Raji (cell line): ENCODE data around the gene TDO2.

Experiments used
- POLR2A ChIP-seq: IDR thresholded peaks from 2 replicates; pipeline ENCODE4 v1.6.1; 2011; ENCODE audit warnings: low read depth, low read length, control low read depth; ENCODE audit not compliant: insufficient read depth

Gene TDO2

DNA sequence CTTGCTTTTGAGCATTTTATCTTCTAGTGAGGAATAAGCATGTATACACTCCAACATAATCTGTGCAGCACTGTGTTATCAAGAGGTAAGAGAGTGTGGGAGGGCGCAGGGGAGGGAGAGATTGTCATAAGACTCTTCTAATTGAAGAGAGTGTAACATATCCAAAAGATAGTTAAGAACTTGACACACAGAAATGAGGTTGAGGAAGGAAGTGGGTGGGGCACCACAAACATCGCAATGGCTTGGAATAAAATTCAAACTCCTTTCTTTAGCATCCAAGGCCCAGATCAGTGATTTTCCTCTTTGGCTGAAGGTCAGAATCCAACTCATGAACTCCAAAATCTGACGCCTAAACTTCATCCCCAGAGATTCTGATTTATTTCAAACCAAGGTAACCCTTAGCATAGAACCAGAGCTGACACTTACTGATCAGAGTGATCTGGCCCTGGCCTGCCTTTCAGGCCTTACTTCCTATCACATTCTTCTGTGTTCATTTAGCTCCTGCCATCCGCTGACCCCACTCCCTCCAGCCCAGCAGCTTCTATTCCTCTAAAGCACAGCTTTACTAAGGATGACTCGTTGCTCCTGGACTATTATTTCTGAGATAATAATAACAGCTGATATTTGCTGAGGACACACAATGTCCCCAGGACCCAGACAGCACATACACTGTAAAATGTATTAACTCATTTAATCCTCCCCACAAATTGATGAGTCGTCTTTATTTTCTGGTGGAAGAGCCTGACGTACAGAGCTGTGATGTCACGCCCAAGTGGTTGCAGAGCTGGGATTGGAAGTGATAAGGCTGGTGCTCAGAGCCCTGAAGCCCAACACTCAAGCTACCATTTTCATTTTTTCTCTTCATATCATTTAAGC lies 60.8 kb downstream of the TDO2 start:
- TF ChIP-seq POLR2A, result no peak

DNA sequence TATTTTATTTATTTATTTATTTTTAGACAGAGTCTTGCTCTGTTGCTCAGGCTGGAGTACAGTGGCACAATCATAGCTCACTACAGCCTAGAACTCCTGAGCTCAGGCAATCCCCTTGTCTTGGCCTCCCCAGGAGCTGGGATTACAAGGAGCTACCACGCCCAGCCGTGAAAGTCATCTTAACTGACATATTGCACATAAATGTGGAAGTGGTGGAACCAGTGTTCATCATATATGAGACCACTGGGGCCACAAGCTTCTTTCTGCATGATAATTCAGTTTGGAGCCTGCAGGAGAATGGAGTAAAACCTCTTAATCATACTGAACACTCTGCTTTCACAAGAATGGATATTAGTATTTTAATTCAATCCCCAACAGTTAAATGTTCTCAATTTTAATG lies 62.7 kb downstream of the TDO2 start:
- TF ChIP-seq POLR2A, result no peak

DNA sequence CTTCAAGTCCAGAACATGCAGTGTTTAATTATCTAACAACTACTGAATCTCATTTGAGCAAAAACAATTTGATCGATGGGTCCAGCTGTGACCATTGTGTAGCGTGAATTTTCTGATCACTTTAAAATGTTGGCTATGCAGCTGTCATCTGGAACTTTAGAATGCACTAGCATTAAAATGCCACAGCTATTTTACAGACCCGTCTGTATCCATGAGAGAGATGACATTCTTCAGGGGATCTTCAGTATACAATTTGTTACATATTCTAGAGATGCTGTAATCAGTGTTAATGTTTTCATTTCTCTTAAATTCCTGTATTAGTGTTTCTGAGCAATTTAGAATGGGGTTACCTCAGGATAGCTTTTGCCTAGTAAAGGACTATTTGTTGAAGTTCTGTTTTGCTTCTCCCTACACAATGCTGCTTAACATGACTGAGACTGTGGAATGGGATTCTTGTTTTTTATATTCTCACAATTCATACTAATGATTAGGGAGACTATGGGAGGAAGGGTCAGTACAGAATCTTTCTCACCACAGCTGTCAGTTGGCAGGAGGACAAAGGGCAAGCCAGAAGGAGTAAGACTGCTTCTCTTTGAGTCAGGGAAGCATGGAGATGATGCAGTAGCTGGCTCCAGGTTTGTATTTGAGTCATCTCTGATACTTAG lies 63.4 kb downstream of the TDO2 start:
- no peak for TF ChIP-seq POLR2A
